ENCODE measurements around the gene GNB5.

The GNB5 gene

DNA sequence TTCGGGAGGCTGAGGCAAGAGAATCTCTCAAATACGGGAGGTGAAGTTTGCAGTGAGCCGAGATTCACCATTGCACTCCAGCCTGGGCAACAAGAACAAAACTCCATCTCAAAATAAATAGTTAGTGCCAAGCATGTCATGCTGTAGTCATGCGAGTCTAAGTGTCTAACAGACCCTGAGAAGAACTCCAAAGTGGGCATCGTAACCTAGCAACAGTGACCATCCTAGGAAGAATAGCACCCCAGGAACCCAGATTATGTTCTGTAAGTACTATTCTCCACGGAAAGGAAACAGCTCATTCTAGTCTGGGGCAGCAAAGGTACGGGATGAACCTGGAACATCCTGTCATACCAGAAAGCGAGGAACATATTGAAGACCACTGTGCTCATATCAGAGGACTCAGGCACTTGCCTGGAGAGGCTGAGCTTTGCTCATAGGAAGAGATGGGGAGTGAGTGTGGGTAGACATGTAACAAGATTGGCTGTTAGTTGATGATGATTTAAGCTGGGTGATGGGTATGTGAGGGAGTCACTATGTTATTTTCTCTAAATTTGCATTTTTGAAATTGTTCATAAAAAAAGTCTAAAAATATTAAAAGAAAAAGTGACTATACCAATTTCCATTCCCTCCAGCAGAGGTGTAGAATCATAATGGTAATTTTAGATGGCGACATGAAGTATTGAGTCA lies 110.3 kb downstream of the GNB5 start:
- no peak overlapping the region for H3K4me3 ChIP-seq (ENCODE audit: low read depth in 1 of 2, low read length in 1 of 2)
- H3K4me1 ChIP-seq (ENCODE audit: control insufficient read depth in 1 of 2, insufficient read depth in 1 of 2, low read depth in 1 of 2, low read length in 1 of 2), result no peaks in the 10 kb centered on the region
- no peaks in the 10 kb centered on the region for H3K36me3 ChIP-seq
- H3K9me3 ChIP-seq, result no peaks in the 10 kb centered on the region
- no peaks in the 10 kb centered on the region for H3K27me3 ChIP-seq
- H3K27ac ChIP-seq, result no peak overlapping the region
- TF ChIP-seq, protein P1, sequence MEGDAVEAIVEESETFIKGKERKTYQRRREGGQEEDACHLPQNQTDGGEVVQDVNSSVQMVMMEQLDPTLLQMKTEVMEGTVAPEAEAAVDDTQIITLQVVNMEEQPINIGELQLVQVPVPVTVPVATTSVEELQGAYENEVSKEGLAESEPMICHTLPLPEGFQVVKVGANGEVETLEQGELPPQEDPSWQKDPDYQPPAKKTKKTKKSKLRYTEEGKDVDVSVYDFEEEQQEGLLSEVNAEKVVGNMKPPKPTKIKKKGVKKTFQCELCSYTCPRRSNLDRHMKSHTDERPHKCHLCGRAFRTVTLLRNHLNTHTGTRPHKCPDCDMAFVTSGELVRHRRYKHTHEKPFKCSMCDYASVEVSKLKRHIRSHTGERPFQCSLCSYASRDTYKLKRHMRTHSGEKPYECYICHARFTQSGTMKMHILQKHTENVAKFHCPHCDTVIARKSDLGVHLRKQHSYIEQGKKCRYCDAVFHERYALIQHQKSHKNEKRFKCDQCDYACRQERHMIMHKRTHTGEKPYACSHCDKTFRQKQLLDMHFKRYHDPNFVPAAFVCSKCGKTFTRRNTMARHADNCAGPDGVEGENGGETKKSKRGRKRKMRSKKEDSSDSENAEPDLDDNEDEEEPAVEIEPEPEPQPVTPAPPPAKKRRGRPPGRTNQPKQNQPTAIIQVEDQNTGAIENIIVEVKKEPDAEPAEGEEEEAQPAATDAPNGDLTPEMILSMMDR (IDR thresholded peaks at IDR 0.05), result no peak

DNA sequence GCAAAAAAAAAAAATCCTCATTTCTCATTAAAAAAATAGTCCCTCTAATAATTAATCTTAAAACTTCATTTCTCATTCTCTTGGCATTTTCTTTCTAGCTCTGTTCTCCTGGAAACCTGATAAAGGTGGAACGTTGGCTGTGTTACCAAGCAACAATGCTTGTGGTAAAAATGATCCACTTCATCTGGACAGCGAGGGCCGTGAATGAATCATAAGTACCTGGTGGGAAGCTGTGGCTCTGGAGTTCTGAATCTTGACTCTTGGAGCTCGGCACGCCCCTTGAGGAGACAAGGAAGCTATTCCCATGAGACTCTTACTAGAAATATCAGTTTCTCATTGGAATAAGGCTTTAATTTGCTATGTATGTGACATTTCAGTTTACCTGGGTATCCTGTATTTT lies 111.2 kb downstream of the GNB5 start:
- H3K4me3 ChIP-seq (ENCODE audit: low read depth in 1 of 2, low read length in 1 of 2), result no peak overlapping the region
- TF ChIP-seq, protein P1 (IDR thresholded peaks at IDR 0.05), result no peak
- H3K9me3 ChIP-seq, result no peaks in the 10 kb centered on the region
- no peaks in the 10 kb centered on the region for H3K4me1 ChIP-seq (ENCODE audit: control insufficient read depth in 1 of 2, insufficient read depth in 1 of 2, low read depth in 1 of 2, low read length in 1 of 2)
- no peak overlapping the region for H3K27ac ChIP-seq
- H3K27me3 ChIP-seq, result no peaks in the 10 kb centered on the region
- no peaks in the 10 kb centered on the region for H3K36me3 ChIP-seq

DNA sequence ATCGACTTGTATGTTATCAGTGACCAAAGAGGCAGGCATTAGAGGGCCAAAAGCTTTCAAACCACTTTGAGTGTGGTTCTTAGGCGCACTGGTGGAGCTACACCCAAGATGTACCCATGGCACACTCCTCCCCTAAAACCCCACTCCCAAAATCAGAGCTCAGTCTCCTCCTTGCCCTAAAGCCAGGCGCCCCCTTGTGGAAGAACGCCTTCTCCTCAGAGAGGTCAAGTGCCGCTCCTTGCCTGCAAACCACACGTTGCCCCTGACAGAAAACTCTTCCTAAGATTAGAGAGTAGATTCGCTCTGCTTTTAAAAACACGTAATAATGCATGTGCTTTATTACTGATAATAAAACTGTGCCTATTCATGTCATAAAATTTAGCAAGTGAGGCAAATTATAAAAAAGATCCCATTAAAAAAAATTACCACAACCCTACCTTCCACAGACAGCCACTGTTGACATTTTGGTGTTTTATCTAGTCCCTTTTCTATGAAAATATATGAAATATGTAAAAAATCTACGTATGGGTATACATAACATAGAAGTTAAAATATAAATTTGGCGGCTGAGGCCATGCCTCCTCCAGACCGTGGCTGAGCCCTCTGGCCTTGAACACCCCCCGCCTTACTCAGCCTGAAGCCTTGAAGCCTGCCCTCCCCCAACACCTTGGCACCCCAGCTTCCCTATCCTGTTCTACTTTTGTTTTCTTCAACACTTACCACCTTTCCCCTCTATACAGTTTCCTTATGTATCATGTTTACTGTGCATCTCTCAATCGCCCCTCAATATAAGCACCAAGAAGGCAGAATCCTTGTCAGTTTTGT lies 112.1 kb downstream of the GNB5 start:
- Histone ChIP-seq H3K36me3 (no peaks in the 10 kb centered on the region), H3K9me3 (no peaks in the 10 kb centered on the region), H3K27me3 (no peaks in the 10 kb centered on the region), H3K4me3 (ENCODE audit: low read depth in 1 of 2, low read length in 1 of 2) (no peak overlapping the region), H3K4me1 (ENCODE audit: control insufficient read depth in 1 of 2, insufficient read depth in 1 of 2, low read depth in 1 of 2, low read length in 1 of 2) (no peaks in the 10 kb centered on the region), H3K27ac (no peak overlapping the region)
- TF ChIP-seq, protein P1 (IDR thresholded peaks at IDR 0.05), result peak; percentile 13

DNA sequence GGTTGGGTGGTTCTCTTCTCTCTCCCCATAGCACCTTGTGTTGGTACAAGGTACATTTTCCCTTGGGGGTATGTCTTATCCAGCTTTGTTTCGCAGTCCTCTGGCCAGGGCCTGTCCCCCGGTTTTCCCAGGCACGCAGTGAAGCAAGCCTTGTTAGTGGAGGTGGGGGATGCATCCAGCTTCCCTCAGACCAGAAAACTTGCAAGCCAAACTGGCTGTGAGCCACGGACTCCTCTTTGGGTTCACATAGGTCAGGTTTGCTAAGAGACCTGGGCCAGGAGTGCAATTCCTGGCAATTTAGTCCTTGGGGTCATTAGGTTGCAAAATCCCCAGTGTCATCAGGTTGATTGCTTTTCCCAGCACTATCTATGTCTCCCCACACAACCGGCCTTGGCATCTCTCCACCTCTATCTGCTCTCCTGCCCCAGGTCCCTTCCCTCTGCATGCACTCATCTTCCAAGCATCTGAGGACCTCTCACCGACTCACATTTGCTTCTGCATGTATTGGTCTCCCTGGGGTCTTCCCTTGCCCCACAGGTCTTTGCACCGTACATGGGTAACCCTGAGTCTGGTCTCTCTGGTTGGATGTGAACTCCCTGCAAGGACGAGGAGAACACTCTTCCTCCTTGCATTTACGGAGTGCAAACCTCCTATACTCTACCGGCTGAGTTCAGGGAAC lies 112.9 kb downstream of the GNB5 start:
- Histone ChIP-seq H3K9me3 (no peaks in the 10 kb centered on the region), H3K4me1 (ENCODE audit: control insufficient read depth in 1 of 2, insufficient read depth in 1 of 2, low read depth in 1 of 2, low read length in 1 of 2) (no peaks in the 10 kb centered on the region), H3K4me3 (ENCODE audit: low read depth in 1 of 2, low read length in 1 of 2) (no peak overlapping the region), H3K27me3 (no peaks in the 10 kb centered on the region), H3K27ac (no peak overlapping the region), H3K36me3 (no peaks in the 10 kb centered on the region)
- TF ChIP-seq, protein P1 (IDR thresholded peaks at IDR 0.05), result no peak

DNA sequence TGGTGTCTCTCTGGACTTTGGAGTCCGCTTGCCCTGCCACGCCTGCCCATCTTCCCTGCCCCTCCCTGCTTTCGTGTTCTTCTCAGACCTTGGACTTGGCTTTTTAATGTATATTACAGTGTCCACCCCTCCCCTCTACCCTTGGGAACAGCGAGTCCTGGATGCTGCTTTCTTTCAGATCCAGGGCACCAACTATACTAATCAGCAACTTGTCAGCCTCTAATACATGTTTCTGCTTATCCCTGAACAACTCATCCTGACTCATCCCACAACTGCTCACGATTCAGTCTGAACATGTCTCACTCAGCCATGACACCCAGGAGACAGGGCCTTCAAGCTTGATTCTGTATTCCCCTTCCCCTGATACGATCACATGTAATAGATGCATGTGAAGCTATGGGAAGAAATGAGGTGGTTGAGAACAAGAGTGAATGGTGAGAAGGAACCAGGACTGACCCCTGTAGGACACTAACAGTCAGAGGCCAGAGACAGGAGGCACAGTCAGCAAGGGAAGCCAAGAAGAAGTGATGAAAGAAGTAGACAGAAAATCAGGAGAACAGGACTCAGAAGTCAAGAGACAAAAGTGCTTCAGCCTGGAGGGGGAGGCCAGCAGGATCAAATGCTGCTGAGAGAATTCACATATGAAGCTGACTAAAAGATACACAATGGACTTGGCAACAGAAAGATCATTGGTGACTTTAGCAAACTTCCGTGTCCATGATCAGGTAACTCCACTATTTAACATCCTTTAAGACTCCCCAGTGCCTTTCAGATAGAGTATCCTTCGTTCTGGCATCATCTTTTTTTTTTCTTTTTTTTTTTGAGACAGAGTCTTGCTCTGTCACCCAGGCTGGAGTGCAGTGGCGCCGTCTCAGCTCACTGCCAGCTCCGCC lies 114.1 kb downstream of the GNB5 start:
- Histone ChIP-seq H3K27ac (no peak overlapping the region), H3K9me3 (no peaks in the 10 kb centered on the region), H3K27me3 (no peaks in the 10 kb centered on the region), H3K36me3 (no peaks in the 10 kb centered on the region), H3K4me3 (ENCODE audit: low read depth in 1 of 2, low read length in 1 of 2) (no peak overlapping the region), H3K4me1 (ENCODE audit: control insufficient read depth in 1 of 2, insufficient read depth in 1 of 2, low read depth in 1 of 2, low read length in 1 of 2) (no peaks in the 10 kb centered on the region)
- TF ChIP-seq, protein P1 (IDR thresholded peaks at IDR 0.05), result no peak
